HG02852 (cell line): ENCODE results near the gene KLF11.
A peak's percentile ranks its signal among the peaks of the same experiment; 100 is the strongest.
"Not testable (repeated sequence)": the region's sequence is repeated elsewhere in the genome, so short reads cannot be mapped to it uniquely, and the experiment has no call there.

Source experiments
- ATAC-seq: cut with Tn5 transposase; IDR thresholded peaks from one replicate; pipeline ENCODE4 v1.9.1; 2021; ENCODE audit warnings: mild to moderate bottlenecking, moderate library complexity; ENCODE audit not compliant: unreplicated experiment

KLF11 gene

GRCh38 chr2:10022966-10023662, 20.2 kb upstream of the KLF11 start:
- no peak for ATAC-seq

- no peak for ATAC-seq
Measured at GRCh38 chr2:10026940-10027569, 16.3 kb upstream of the KLF11 start.

GRCh38 chr2:10027660-10028330, 15.6 kb upstream of the KLF11 start:
- no peak for ATAC-seq

GRCh38 chr2:10028407-10028987, 14.9 kb upstream of the KLF11 start:
- ATAC-seq, result no peak

- ATAC-seq, result peak; percentile 69
Measured at GRCh38 chr2:10028988-10029874, 14.1 kb upstream of the KLF11 start.

- ATAC-seq, result no peak
Measured at GRCh38 chr2:10029875-10030223, 13.5 kb upstream of the KLF11 start.

- no peak for ATAC-seq
Measured at GRCh38 chr2:10030311-10030736, 13.0 kb upstream of the KLF11 start.

GRCh38 chr2:10030798-10031197, 12.6 kb upstream of the KLF11 start:
- ATAC-seq, result not testable (repeated sequence)

- ATAC-seq, result no peak
Measured at GRCh38 chr2:10031886-10032745, 11.2 kb upstream of the KLF11 start.

- no peak for ATAC-seq
Measured at GRCh38 chr2:10032746-10033105, 10.6 kb upstream of the KLF11 start.

- no peak for ATAC-seq
Measured at GRCh38 chr2:10033251-10034006, 9.9 kb upstream of the KLF11 start.

GRCh38 chr2:10034333-10035052, 8.9 kb upstream of the KLF11 start:
- no peak for ATAC-seq

- no peak for ATAC-seq
Measured at GRCh38 chr2:10035053-10035422, 8.3 kb upstream of the KLF11 start.

- no peak for ATAC-seq
Measured at GRCh38 chr2:10035633-10036032, 7.7 kb upstream of the KLF11 start.

GRCh38 chr2:10036095-10036884, 7.1 kb upstream of the KLF11 start:
- no peak for ATAC-seq

- ATAC-seq, result no peak
Measured at GRCh38 chr2:10038123-10038522, 5.2 kb upstream of the KLF11 start.

- no peak for ATAC-seq
Measured at GRCh38 chr2:10038716-10039115, 4.6 kb upstream of the KLF11 start.
